HepG2 (cell line): ENCODE results near the gene TMEM62. TPM values are rescaled to one million over a fixed set of nuclear protein-coding genes. Genes with fewer than 3 reads are reported as not detected.

Source experiments
- ATAC-seq: fragments of 200-7000 bp; cut with Tn5 transposase; 3 replicates; pipeline ENCODE4 v1.9.1; 2020; ENCODE audit warnings: mild to moderate bottlenecking, moderate library complexity
- BruUV-seq: library from RNA; stranded (reverse); fragments of 400-500 nt; replicated peaks from 2 replicates; lab custom pipeline; 2021; lab: Mats Ljungman, UMichigan
- CTCF ChIA-PET: fragments of 300-600 bp; formaldehyde crosslinking; extraction: SDS; loops from one replicate; lab custom pipeline; 2021; ENCODE audit warnings: low total read pairs, inconsistent platforms, low intra/inter-chr PET ratio; lab: Yijun Ruan, JAX
- POLR2A ChIA-PET: fragments of 350-600 bp; sonication (Branson Sonifier 250); formaldehyde crosslinking; loops from one replicate; lab custom pipeline; 2020; ENCODE audit warnings: antibody characterized with exemption, inconsistent platforms; lab: Yijun Ruan, JAX
- DNase-seq: peaks from one replicate; pipeline ENCODE4 v3.0.0-alpha.2; 2015; ENCODE audit warnings: low spot score
- FAIRE-seq: peaks from 3 replicates; lab custom pipeline; 2011; peaks lifted over from hg19 to GRCh38; lab: Jason Lieb, UNC
- H2AFZ ChIP-seq: one replicate; pipeline ENCODE4 v1.6.1; 2011; ENCODE audit warnings: low read length, inconsistent platforms
- H3K27ac ChIP-seq: fragments of 300-600 bp; 3 replicates; pipeline ENCODE4 v1.8.0; 2011; ENCODE audit warnings: mixed run types, mild to moderate bottlenecking, mixed read lengths, low read length, inconsistent platforms; ENCODE audit not compliant: insufficient read depth; ENCODE audit errors: extremely low read length
- H3K27me3 ChIP-seq, 2 experiments: fragments of 200-600 bp in 1 of 2; 2 replicates in 1 of 2; 3 replicates in 1 of 2; pipeline versions ENCODE4 v1.6.0 to v1.8.0; 2011; ENCODE audit warnings: low read length in 2 of 2, mild to moderate bottlenecking in 2 of 2, moderate library complexity in 2 of 2, inconsistent platforms in 1 of 2; ENCODE audit not compliant: insufficient read depth in 2 of 2, control insufficient read depth in 1 of 2
- H3K36me3 ChIP-seq, 2 experiments: fragments of 200-600 bp in 1 of 2; replicated peaks in 1 of 2; 2 replicates in 1 of 2; 3 replicates in 1 of 2; pipeline versions ENCODE4 v1.5.1 to v1.8.0; 2011; ENCODE audit warnings: low read length in 2 of 2, inconsistent platforms in 1 of 2; ENCODE audit not compliant: insufficient read depth in 2 of 2, control insufficient read depth in 1 of 2
- H3K4me1 ChIP-seq: 2 replicates; pipeline ENCODE4 v1.5.1; 2012; ENCODE audit warnings: low read length, inconsistent platforms; ENCODE audit not compliant: insufficient read depth
- H3K4me2 ChIP-seq: 2 replicates; pipeline ENCODE4 v1.6.0; 2011; ENCODE audit warnings: low read depth, low read length, inconsistent platforms
- H3K4me3 ChIP-seq, 3 experiments: fragments of 200-600 bp in 1 of 3; sonication (generic), shearing (Covaris generic) in 1 of 3; replicated peaks in 1 of 3; 2 replicates each; pipeline ENCODE4 v1.5.1; 2011 to 2016; ENCODE audit warnings: low read length in 3 of 3, inconsistent platforms in 2 of 3, low read depth in 2 of 3, mild to moderate bottlenecking in 2 of 3, control low read depth in 1 of 3, mixed read lengths in 1 of 3; ENCODE audit not compliant: insufficient read depth in 1 of 3
- H3K79me2 ChIP-seq: one replicate; pipeline ENCODE4 v1.6.1; 2011; ENCODE audit warnings: low read length, inconsistent platforms; ENCODE audit not compliant: insufficient read depth
- H3K9ac ChIP-seq: 2 replicates; pipeline ENCODE4 v1.6.0; 2011; ENCODE audit warnings: mild to moderate bottlenecking, low read depth, low read length, inconsistent platforms; ENCODE audit not compliant: insufficient read depth
- H3K9me3 ChIP-seq: 2 replicates; pipeline ENCODE4 v1.5.1; 2012; ENCODE audit warnings: mild to moderate bottlenecking, low read length
- H4K20me1 ChIP-seq: 2 replicates; pipeline ENCODE4 v1.6.0; 2011; ENCODE audit warnings: inconsistent platforms, mild to moderate bottlenecking, low read length, moderate library complexity; ENCODE audit not compliant: insufficient read depth
- CCDC6 ChIP-seq: sonication (generic); formaldehyde crosslinking; IDR thresholded peaks from 2 replicates; pipeline ENCODE4 v1.8.1; 2022; ENCODE audit warnings: mild to moderate bottlenecking, missing genetic modification reagents, moderate library complexity
- HNRNPLL ChIP-seq: fragments of 200-400 bp; formaldehyde crosslinking; IDR thresholded peaks from 2 replicates; pipeline ENCODE4 v1.6.1; 2017; ENCODE audit warnings: mild to moderate bottlenecking, low read depth, low read length; ENCODE audit not compliant: poor library complexity, severe bottlenecking
- JARID2 ChIP-seq: sonication (generic); formaldehyde crosslinking; IDR thresholded peaks from 2 replicates; pipeline ENCODE4 v1.8.1; 2023; ENCODE audit warnings: missing genetic modification reagents, inconsistent platforms; ENCODE audit not compliant: insufficient replicate concordance
- KDM2A ChIP-seq: sonication (generic); formaldehyde crosslinking; IDR thresholded peaks from 2 replicates; pipeline ENCODE4 v1.4.0; 2020; ENCODE audit warnings: low read depth, missing genetic modification reagents, borderline replicate concordance
- NCOA1 ChIP-seq: sonication (generic); formaldehyde crosslinking; IDR thresholded peaks from 2 replicates; pipeline ENCODE4 v1.9.0; 2021; ENCODE audit warnings: missing genetic modification reagents
- PHF8 ChIP-seq: sonication (generic); formaldehyde crosslinking; IDR thresholded peaks from 2 replicates; pipeline ENCODE4 v1.5.0; 2020; ENCODE audit warnings: missing genetic modification reagents
- SMC3 ChIP-seq: IDR thresholded peaks from 2 replicates; pipeline ENCODE4 v1.6.1; 2011; ENCODE audit warnings: low read length, improper control_type of control experiment
- STAG1 ChIP-seq: sonication (generic); formaldehyde crosslinking; IDR thresholded peaks from 2 replicates; pipeline ENCODE4 v1.4.0; 2020; ENCODE audit warnings: missing genetic modification reagents
- ZFP1 ChIP-seq: IDR thresholded peaks from 2 replicates; pipeline ENCODE4 v1.6.1; 2016
- ZFP36L1 ChIP-seq: sonication (generic); formaldehyde crosslinking; IDR thresholded peaks from 2 replicates; pipeline ENCODE4 v1.8.0; 2022; ENCODE audit warnings: mild to moderate bottlenecking, missing genetic modification reagents, moderate library complexity
- ZNF547 ChIP-seq: sonication (generic); formaldehyde crosslinking; IDR thresholded peaks from 2 replicates; pipeline ENCODE4 v1.5.1; 2020; ENCODE audit warnings: mild to moderate bottlenecking, missing genetic modification reagents
- ZNF883 ChIP-seq: sonication (generic); formaldehyde crosslinking; IDR thresholded peaks from 2 replicates; pipeline ENCODE4 v1.5.1; 2020; ENCODE audit warnings: mild to moderate bottlenecking, missing genetic modification reagents; ENCODE audit errors: not compliant biosample characterization
- WGBS: methylation state at CpG from one replicate; pipeline ENCODE4 v1.1.6; 2017; ENCODE audit warnings: low lambda C conversion rate; 5-methylcytosine and 5-hydroxymethylcytosine counted together
- in situ Hi-C: cut with HindIII; loops from 2 replicates; pipeline ENCODE4 v1.10.0; 2017; ENCODE audit warnings: low pct_unique_long_range_greater_than_20kb; ENCODE audit not compliant: extremely low pct_ligation_motif_present
- intact Hi-C: fragments of 100-400 bp; cut with micrococcal nuclease; formaldehyde crosslinking; loops from one replicate; pipeline ENCODE4 v1.10.0; 2022; ENCODE audit not compliant: unreplicated experiment
- polyA plus RNA-seq, 8 experiments: library from polyadenylated mRNA; depleted of rRNA in 3 of 8; stranded (reverse) in 7 of 8; unstranded in 1 of 8; fragments of >200 nt; fragmentation: Illumina TruSeq in 4 of 8; extraction: Trizol in 4 of 8; gene quantifications; 2 replicates each; pipeline versions ENCODE4 v1.2.1 to v1.2.3, GENCODE V29; 2011 to 2016; ENCODE audit warnings: low read depth in 4 of 8, missing spikeins in 1 of 8, mixed read lengths in 1 of 8; ENCODE audit not compliant: insufficient read depth in 1 of 8
- total RNA-seq, 5 experiments: library from RNA; depleted of rRNA; stranded (reverse); fragments of >200 nt; fragmentation: Illumina TruSeq; extraction: Trizol; gene quantifications; 2 replicates each; pipeline ENCODE4 v1.2.3, GENCODE V29; 2016; ENCODE audit warnings: low read depth in 1 of 5
- TF ChIP-seq, protein P1 (sequence below): sonication (generic); formaldehyde crosslinking; IDR thresholded peaks from 2 replicates; pipeline ENCODE4 v1.5.0; 2020; ENCODE audit warnings: mild to moderate bottlenecking, missing genetic modification reagents
- TF ChIP-seq, protein P2 (sequence below): sonication (generic); formaldehyde crosslinking; IDR thresholded peaks from 2 replicates; pipeline ENCODE4 v1.5.1; 2020; ENCODE audit warnings: mild to moderate bottlenecking, moderate library complexity, missing genetic modification reagents
- TF ChIP-seq, protein P3 (sequence below): sonication (generic); formaldehyde crosslinking; IDR thresholded peaks from 2 replicates; pipeline ENCODE4 v1.5.1; 2020; ENCODE audit warnings: missing genetic modification reagents, mild to moderate bottlenecking, borderline replicate concordance

TMEM62 gene
- total and polyA plus RNA-seq, 2 of the 13 experiments (the other 11 are each of a cell fraction or from before 2014, with no cell fraction given): 14.2 to 20.9 TPM

DNA sequence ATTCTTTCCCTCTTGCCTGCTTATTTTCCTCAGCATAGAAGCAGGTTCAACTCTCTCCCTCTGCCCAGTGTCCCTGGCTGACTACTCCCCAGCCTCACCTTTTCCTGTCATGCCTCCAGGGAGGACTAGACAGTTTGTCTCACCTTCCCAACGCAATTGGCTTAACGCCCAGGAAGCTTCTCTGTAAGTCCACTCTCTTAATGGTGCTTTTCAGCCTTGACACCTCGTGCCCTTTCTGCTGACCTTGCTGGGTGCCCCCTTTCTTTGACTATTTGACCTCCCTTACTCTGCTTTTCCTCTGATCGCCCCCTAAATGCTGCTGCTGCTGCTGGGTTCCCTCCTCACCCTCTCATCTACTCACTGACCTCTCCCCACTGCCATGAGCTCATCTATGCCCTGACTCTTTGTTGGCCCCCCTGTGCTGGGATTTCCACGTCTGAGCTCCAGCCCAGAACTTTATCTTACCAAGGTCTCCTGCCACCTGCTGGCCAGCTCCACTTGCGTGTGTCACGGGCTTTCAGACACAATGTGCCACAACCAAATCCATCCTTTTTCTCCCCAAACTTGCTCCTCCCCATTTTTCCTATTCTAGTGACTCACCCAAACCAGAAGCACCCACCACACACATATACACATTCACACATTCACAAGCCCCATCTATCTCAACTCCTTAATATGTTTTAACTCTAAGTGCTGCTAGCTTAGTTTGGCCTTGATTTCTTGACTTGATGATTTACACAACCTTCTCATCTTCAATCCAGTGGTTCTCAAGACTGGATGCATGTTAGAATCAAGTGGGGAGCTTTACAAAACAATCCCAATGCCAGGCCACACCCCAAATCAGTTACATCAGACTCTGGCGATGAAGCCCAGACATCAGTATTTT is 70.9 kb downstream of the TMEM62 start:
- Histone ChIP-seq H3K27ac (no peak overlapping the region), H3K4me2 (peak overlapping the region; percentile 62), H3K9me3 (no peaks in the 10 kb centered on the region), H3K79me2 (no peaks in the 10 kb centered on the region), H3K9ac (no peak overlapping the region), H4K20me1 (no peaks in the 10 kb centered on the region), H3K4me3 (peak overlapping the region in 1 of 3 experiments; percentile 27; a peak in 1 of 6 replicates), H3K36me3 (no peaks in the 10 kb centered on the region), H3K27me3 (peaks cover 0 to 39% of the 10 kb centered on the region in 2 experiments; a peak in 2 of 5 replicates), H2AFZ (no peak overlapping the region), H3K4me1 (peaks cover 6% of the 10 kb centered on the region)
- POLR2A ChIA-PET: interaction anchor here (0.6 to 1.1 kb wide), 2 partner anchors 18 to 1993 kb away, joined by 3 to 4 read pairs; no protein-coding TSS in a partner anchor
- CTCF ChIA-PET: interaction anchor here (1.7 kb wide), 1 partner anchor 17 kb away, joined by 11 read pairs; no protein-coding TSS in a partner anchor
- intact Hi-C loops (loop anchor here (1.0 to 5.0 kb wide), 2 partner anchors 17 to 502 kb away; no protein-coding TSS in a partner anchor), in situ Hi-C loops (loop anchor here (25.0 kb wide), 1 partner anchor 492 kb away; no protein-coding TSS in a partner anchor)
- DNase-seq (peak; percentile 53), ATAC-seq (peak; percentile 77), FAIRE-seq (peak; percentile 53)
- BruUV-seq: no TSS peak
- WGBS: 7% methylated on average over 8 of the region's 8 CpGs
- TF ChIP-seq, protein P1, sequence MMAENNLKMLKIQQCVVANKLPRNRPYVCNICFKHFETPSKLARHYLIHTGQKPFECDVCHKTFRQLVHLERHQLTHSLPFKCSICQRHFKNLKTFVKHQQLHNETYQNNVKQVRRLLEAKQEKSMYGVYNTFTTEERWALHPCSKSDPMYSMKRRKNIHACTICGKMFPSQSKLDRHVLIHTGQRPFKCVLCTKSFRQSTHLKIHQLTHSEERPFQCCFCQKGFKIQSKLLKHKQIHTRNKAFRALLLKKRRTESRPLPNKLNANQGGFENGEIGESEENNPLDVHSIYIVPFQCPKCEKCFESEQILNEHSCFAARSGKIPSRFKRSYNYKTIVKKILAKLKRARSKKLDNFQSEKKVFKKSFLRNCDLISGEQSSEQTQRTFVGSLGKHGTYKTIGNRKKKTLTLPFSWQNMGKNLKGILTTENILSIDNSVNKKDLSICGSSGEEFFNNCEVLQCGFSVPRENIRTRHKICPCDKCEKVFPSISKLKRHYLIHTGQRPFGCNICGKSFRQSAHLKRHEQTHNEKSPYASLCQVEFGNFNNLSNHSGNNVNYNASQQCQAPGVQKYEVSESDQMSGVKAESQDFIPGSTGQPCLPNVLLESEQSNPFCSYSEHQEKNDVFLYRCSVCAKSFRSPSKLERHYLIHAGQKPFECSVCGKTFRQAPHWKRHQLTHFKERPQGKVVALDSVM: no peak
- TF ChIP-seq PHF8 (CRISPR knock-in tag): no peak
- TF ChIP-seq KDM2A (CRISPR knock-in tag): peak; percentile 41; the same call in 1 of the 2 replicates
- TF ChIP-seq, protein P2, sequence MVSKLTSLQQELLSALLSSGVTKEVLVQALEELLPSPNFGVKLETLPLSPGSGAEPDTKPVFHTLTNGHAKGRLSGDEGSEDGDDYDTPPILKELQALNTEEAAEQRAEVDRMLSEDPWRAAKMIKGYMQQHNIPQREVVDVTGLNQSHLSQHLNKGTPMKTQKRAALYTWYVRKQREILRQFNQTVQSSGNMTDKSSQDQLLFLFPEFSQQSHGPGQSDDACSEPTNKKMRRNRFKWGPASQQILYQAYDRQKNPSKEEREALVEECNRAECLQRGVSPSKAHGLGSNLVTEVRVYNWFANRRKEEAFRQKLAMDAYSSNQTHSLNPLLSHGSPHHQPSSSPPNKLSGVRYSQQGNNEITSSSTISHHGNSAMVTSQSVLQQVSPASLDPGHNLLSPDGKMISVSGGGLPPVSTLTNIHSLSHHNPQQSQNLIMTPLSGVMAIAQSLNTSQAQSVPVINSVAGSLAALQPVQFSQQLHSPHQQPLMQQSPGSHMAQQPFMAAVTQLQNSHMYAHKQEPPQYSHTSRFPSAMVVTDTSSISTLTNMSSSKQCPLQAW (CRISPR knock-in tag): 0 out of 2 replicates have a peak, but pooled peaks have one; percentile 28
- no peak for TF ChIP-seq ZFP1 (CRISPR knock-in tag)
- TF ChIP-seq NCOA1: no peak
- peak; percentile 38 for TF ChIP-seq ZNF883 (CRISPR knock-in tag)
- peak; percentile 63 for TF ChIP-seq STAG1 (CRISPR knock-in tag)
- peak; percentile 64 for TF ChIP-seq SMC3
- TF ChIP-seq CCDC6 (CRISPR knock-in tag): 0 out of 2 replicates have a peak, but pooled peaks have one; percentile 30
- TF ChIP-seq JARID2 (CRISPR knock-in tag): no peak
- TF ChIP-seq HNRNPLL: no peak
- 0 out of 2 replicates have a peak, but pooled peaks have one; percentile 58 for TF ChIP-seq ZFP36L1 (CRISPR knock-in tag)
- TF ChIP-seq, protein P3, sequence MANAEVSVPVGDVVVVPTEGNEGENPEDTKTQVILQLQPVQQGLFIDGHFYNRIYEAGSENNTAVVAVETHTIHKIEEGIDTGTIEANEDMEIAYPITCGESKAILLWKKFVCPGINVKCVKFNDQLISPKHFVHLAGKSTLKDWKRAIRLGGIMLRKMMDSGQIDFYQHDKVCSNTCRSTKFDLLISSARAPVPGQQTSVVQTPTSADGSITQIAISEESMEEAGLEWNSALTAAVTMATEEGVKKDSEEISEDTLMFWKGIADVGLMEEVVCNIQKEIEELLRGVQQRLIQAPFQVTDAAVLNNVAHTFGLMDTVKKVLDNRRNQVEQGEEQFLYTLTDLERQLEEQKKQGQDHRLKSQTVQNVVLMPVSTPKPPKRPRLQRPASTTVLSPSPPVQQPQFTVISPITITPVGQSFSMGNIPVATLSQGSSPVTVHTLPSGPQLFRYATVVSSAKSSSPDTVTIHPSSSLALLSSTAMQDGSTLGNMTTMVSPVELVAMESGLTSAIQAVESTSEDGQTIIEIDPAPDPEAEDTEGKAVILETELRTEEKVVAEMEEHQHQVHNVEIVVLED (CRISPR knock-in tag): no peak
- 0 out of 2 replicates have a peak, but pooled peaks have one; percentile 30 for TF ChIP-seq ZNF547
